NCI-H1105 treated with DMSO at 0.1 percent for 48 hours (cell line): ENCODE data around the gene SNORC.
"Not testable (repeated sequence)": the region's sequence is repeated elsewhere in the genome, so short reads cannot be mapped to it uniquely, and the experiment has no call there.

Experiments used
- DNase-seq: peaks from one replicate; lab custom pipeline; 2025; lab: John Stamatoyannopoulos, UW

The SNORC gene

DNA sequence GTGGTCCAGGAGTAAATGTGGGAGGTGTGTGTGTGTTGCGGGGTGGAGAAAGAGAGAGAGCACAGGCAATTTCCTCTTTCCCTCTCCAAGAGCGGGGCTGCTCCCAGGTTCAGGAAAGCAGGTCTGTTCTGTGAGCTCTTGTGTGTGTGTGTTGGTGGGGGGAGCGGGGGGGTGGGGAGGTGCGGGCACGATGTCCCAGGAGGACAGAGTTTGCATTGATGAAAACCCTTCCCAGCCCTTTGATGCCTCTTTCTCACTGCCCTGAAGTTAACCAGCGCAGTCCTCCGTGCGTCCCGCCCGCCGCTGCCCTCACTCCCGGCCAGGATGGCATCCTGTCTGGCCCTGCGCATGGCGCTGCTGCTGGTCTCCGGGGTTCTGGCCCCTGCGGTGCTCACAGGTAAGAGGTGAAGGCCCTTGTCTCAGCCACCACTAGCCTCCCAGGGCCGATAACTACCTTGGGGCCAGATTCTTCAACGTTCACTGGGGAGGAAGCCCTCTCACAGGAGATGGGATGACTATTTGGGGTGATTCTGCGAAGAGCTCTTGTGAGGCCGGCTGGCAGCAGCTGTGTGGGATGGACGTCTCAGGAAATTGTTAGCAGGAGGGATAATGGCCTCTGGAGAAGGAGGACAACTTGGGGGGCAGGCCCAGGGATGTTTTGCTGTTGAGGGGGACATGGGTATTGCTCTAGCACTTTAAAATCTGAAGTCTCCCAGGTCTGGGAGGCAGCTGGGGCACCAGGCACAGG is at the start of gene SNORC:
TSS of gene SNORC (plus strand) at position 247 of the 748 bp plus-strand sequence. CDS start at position 325, 78 bp downstream.
- DNase-seq = no peak

DNA sequence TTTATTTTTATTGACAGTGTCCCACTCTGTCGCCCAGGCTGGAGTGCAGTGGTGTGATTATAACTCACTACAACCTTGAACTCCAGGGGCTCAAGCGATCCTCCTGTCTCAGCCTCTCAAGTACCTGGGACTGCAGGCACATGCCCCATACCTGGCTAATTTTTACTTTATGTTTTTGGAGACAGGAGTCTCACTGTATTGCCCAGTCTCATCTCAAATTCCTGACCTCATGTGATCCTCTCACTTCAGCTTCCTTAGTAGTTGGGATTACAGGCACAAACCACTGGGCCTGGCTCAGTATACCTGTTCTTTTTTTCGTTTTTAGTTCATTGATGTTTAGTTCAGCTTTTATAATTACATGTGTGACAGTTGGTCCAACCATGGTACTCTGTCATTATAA is 40.1 kb upstream of the SNORC start:
- no peak for DNase-seq

DNA sequence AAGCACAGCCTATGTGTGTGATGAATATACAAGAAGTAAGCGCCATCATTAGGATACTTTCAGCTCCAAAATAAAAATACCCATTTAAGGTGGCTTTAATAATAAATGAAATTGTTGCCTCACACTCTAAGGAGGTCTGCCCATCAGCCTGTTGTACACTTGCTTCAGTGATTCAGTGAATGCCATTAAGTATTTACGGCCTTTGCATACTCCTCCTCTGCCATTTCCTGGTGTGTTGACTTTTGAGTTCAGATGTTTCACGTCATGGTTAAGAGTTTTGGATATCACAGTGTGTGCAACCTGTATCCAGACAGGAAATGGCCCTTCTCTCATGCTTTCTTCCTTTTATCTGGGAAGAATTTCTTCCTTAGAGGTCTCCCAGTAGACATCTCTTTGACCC is 38.6 kb upstream of the SNORC start:
- DNase-seq = no peak

DNA sequence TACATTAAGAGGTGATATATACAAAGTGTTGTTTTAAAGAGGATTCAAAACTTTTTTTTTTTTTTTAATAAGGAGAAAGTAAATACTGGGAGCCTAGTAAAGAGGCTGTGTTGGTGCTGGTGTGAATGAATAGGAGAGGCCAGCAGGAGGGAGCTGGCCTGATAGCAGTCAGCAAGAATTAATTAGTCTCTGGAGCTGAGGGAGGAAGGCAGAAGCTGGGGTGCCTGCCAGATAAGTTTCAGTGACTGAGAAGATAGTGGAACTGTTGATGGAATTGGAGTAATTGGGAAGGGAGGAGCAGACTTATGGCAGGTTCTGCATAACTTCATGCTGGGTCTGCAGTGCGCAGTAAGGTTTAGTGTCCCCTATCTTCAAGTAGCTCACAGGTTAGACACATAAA is 36.2 kb upstream of the SNORC start:
- no peak for DNase-seq

DNA sequence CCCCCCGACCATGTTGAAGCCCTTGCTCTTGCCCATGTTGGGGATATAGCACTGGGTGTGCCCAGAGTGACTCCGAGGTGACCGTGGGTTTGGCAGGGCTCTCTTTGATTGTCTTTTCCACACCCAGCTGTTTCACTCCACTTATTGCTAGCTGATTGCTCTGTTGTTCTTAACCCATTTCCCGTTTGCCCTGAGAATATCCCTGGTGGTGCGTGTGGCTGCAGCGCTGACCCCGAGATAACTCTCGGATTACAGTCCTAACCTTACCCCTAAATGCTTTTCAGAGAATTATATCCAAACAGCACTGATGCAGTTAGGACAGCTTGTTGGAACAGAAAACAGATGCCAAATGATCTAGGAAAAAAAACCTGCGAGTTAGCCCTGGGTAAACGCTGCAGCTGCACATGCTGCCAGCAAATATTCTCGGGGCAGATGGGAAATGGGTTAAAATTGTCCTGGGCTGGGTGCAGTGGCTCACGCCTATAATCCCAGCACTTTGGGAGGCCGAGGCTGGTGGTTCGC is 34.3 kb upstream of the SNORC start:
- no peak for DNase-seq

DNA sequence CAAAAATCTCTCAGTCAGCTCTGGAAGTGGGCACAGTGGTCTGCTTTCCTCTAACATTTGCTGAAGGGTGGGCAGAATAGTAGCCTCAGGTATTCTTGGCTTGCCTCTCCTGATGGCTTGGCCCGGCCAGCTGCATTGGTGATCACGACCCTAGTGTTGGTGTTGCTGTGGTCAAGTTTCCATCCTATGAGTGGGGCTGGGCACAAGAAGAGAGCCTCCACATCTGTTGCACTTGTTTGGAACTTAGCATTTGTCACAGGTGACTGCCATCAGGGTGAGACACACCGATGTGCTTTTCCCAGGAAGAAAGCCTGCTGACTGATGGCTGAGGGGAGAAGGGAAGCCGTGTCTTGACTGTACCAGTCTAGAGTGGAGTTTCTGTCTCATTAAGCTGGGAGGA is 33.1 kb upstream of the SNORC start:
- no peak for DNase-seq

DNA sequence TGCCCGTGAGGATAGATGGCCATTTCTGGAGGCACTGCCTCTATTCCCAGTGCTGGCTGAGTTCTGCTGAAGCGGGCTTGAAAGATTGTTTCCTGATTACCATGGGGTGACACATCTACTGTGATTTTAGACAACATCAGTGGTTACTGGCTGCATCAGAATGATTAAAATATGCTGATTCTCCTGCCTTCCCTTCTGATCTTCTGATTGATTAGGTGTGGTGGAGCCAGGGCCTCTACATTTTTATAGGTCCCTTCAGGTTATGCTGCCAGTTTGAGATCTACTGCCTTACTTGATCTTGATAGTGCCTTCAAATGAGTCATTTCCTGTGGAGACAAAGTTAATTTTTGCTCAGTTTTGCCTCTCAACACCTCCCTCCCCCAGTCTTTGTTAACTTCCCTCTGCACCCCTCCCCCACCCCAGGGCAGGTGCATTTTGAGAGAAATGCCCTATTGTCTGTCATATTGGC is 31.6 kb upstream of the SNORC start:
- DNase-seq = no peak

DNA sequence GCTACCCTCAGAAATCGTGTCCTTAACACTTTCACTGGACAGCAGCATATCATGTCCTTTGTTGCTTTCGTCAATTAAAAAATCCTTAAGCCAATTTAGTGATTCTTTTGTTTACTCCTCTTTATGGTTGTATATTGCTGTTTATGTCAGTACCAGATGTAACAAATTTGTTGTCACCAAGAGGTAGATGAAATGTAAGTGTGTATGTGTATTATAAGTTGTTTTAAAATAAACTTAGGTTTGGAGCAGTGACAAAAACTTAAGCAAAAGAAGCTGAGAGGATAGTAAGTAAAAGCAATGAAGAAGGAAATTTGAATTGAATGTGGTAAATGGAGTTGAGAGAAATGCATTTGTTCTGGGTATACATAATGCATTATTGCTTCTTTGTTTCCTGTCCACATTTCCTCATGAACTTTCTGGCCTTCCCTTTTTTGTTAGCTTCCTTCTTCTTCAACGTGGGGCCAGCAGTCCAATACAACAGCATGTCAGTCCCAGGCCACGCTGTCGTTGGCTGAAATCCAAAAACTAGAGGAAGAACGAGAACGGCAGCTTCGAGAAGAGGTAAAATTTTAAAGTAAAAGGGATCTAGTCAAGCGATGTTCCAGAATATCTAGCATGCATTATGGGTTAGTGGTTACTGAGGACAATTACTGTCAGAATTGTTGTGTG is 30.5 kb upstream of the SNORC start:
- DNase-seq = no peak

DNA sequence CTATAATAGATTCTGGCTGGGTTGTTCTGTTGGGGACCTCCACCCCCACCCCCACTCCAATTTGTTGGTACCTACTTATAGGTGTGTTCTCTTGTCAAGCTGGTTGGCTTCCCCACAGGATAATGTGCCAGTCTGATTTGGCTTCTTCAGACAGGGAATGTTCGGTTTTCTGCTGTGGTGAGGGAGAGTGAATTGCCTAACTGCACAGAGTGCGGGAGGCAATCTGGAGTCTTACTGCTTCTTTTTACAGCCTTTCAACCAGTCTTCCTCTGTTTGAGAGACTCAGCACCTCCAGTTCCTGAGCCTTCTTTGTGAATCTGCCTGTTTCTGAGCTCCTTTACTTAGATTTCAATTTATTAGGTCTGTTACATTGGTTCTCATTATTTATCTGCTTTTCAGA is 27.4 kb upstream of the SNORC start:
- no peak for DNase-seq

DNA sequence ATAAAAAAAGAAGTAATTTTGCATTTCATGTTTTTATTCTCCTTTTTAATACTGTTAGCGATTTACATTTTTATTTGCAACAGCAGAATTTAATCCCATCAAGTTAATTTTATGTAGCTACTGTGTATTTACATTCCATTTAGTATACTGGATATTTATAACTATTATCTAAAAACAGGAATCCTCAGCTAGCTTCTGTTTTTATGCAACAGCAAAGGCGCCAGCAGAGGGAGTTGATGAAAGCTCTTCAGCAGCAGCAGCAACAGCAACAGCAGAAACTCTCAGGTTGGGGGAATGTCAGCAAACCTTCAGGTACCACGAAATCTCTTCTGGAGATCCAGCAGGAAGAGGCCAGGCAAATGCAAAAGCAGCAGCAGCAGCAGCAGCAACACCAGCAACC is 26.2 kb upstream of the SNORC start:
- no peak for DNase-seq

DNA sequence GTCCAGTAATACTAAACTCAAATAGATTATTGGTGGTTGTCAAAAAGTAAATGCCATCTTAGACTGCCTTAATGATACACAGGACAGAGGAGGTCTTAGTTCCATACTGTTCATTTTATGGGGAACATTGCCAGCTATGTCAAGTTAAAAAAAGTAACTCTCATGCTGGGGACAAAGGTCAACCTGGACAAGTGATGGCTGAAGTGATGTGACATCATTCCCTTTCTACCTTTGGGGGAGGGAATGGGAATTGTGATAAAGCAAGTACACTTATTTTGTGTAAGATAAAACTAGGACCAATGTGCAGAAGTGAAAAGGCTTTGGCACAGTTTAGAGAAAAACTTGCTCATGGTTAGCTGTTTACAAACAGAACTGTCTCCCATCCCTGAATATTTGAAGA is 24.0 kb upstream of the SNORC start:
- no peak for DNase-seq

DNA sequence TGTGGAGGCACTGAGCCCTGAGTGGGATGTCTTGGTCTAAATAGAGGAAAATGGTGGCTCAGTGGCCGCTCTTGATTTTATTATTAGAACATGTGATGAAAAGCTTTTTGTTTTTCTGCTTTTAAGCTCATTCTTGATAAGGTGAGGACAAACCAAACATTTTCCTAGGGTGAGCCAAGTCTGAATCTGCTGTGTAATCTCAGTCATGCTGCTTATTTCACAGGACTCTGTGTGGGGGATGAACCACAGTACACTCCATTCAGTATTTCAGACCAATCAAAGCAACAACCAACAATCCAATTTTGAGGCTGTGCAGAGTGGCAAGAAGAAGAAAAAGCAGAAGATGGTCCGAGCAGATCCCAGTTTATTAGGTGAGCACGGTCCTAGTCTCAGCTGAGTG is 20.0 kb upstream of the SNORC start:
- DNase-seq = no peak

DNA sequence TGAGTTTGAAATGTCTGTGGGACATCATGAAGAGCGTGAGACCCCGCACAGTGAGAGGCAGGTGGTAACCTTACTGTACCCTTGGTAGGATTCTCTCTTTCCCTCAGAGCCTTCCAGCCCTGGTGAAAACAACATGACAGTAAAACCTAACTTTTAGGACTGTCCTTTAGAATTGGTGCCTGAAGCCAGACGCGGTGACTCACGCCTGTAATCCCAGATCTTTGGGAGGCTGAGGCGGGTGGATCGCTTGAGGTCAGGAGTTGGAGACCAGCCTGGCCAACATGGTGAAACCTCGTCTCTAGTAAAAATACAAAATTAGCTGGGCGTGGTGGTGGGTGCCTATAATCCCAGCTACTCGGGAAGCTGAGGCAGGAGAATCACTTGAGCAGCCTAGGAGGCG is 18.0 kb upstream of the SNORC start:
- DNase-seq = not testable (repeated sequence)

DNA sequence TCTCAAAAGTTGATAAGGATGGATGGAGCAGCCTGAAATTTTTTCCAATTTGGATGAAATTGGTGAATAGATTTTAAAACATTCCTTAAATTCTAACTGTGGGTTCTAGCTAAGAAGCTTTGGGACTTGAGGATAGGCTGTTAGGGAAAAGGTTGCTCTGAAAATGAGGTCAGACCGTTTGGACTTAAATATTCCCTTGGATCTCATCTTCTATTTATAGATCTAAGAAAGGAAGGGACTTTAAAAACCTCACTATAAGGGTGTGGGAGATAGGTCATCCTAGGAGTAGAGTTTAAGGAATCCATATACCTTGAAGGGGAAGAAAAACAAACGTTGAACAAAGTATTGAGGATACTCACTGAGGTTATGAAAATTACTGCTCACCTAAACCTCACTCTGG is 17.4 kb upstream of the SNORC start:
- DNase-seq = no peak

DNA sequence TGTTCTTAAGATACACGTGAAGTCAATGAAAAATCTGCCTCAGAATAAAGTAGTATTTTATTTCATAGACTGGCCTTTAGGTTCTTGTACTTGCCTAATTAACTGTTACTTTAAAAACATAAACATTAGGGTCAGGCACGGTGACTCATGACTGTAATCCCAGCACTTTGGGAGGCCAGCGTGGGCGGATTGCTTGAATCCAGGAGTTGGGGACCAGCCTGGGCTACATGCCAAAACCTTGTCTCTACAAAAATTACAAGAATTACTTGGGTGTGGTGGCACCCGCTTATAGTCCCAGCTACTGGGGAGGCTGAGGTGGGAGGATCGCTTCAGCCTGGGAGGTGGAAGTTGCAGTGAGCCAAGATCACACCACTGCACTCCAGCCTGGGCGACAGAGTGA is 16.0 kb upstream of the SNORC start:
- no peak for DNase-seq

DNA sequence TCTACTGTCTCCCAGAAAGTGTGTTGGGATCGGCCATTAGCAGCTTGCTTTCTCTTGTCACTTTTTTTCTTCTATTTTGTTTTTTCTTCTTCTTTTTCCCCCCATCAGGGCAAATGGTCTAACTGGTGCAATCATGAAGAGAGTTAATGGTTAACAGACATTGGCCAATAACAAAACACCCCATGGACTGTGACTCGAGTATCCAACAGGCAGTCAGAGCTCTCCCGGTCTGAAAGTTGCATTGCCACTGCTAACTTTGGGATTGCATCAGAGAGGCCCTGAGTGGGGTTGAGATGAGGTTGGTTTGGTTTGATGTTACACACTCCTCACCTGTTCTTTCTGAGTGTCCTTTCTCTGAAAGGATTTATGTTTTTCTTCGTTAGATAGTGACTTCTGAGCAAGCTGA is 12.9 kb upstream of the SNORC start:
- no peak for DNase-seq

DNA sequence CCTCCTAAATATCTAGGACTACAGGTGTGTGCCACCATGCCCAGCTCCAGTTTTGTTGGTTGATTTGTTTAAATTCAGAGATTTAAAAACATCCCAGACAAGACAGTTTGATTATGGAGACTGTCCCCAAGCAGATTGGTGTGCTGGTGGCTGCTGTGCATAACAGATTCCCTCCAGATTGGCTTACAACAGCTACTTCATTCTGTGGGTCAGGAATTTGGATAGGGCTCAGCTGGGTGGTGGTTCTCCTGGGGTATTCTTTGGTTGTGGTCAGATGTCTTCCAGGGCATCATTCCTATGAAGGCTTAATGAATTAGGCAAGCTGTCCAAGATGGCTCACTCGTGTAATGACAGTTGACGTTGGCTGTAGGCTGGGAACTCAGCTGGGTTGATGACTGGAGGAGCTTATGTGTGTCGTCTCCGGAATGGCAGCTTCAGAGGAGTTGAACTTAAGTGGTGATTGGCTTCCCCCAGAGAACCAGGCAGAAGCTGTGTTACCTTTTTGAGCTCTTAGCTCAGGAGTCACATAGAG is 10.6 kb upstream of the SNORC start:
- no peak for DNase-seq

DNA sequence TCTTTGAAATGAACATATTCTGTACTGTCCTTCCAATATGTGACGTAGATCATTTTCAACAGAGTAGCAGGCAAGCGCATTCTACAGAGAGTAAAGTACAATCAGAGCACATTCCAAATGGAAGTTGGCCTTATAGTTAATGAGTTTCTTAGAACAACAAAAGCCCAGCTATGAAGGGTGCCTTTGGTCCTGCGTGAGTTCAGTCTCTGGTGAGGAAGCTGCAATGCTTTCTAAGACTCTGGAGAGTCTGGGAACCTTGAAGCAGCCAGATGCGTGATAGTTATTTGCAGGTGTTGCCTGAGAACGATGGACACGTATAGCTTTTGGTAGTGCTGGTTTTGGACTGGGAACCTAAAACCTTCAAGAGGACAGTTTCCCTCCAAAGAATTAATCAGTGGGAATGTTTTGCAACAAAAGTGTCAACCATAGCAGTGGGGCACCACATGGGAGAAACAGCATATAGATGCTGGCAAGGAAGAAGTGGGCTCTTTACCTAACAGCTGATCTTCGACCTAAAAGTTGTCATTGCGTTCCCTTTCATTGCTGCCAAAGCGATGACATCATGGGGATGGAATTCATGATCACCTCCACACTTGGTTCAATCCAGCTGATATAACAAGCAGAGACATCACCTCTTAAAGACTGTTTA is 9.3 kb upstream of the SNORC start:
- DNase-seq = no peak

DNA sequence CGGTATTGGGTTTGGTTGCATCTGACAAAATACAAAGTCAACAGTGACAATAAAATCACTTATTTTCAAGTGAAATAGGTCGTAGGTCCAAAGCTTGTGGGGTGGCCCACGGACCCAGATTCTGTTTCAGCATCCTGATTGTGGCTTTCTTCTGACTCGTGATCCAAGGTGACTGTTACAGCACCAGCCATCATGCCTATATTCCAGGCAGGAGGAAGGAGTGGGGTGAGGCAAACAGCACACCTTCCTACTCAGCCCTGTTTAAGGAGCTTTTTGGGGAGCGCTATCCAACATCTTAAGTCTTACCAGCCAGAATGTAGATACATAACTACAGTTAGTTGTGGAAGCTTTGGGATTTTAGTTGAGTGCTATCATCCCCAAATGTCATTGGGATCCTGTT is 8.7 kb upstream of the SNORC start:
- no peak for DNase-seq

DNA sequence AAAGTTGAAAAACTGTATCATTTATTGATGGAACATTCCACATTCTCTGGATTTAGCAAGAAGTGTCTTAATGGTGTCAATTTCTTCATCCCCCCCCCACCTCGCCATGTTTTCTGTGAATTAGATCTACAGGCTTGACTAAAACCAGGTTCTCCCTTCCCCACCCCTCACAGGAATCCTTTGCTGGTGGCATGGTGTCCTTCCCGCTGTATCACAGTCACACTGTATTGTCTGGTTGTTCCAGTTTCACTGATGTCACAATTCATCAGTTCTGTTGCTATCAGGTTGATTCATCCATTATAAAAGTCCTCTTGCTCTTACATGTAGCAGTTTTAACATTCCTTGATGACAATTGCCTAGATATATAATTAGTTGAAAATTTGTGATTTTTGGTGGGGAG is 6.1 kb upstream of the SNORC start:
- no peak for DNase-seq

DNA sequence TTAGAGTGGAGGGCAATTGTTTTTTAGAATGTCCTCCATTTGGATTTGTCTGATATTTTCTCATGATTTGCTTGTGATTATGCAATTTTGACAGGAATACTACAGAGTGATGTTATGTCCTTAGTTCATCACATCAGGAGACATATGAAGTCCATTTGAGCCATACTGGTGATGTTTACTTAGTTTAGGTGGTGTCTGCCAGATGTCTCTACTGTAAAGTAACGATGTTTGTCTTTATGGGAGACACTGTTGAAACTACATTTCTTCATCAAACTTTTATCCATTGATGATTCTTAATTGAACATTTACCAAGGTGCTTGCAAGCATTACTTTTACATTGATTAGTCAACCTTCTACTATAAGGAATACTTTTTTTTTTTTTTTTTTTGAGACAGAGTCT is 4.9 kb upstream of the SNORC start:
- DNase-seq = no peak

DNA sequence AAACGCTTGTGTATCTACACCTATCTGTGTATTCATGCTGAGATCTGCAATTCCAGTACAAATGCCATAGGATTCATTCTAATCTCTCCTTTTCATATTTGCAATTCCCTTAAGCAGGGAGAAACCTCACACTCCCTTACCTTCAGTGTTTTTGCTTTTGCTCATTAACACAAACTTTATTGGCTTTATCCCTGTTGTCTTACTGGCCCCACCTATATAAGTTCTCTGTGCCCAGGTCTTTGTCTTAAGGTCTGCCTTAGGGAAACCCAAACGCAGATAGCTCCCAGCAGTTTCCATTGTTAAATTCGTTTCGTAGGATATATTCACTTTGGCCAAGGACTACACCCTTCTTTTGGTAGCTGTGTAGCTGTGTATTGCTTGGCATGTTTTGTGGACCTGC is 4.0 kb upstream of the SNORC start:
- no peak for DNase-seq
